SK-N-SH (cell line): Measurements from ENCODE around the gene KIFC3. TPM values are rescaled to one million over a fixed set of nuclear protein-coding genes. Genes with fewer than 3 reads are reported as not detected.

Experiments
- CTCF ChIA-PET: fragments of 300-600, 350-600 bp; formaldehyde crosslinking; extraction: SDS; loops from one replicate; lab custom pipeline; 2021; lab: Yijun Ruan, JAX
- POLR2A ChIA-PET: fragments of 350-600 bp; sonication (Branson Sonifier 250); formaldehyde crosslinking; extraction: SDS; loops from one replicate; lab custom pipeline; 2020; ENCODE audit warnings: antibody characterized with exemption, inconsistent platforms; lab: Yijun Ruan, JAX
- DNase-seq: peaks from one replicate; pipeline ENCODE4 v3.0.0; 2012
- H2AFZ ChIP-seq: fragments of 200-600 bp; sonication (generic); 2 replicates; pipeline ENCODE4 v1.8.1; 2016; ENCODE audit warnings: antibody characterized with exemption, mild to moderate bottlenecking, low read depth
- H3F3A ChIP-seq: fragments of 200-600 bp; sonication (generic); replicated peaks from 2 replicates; pipeline ENCODE3; 2016; ENCODE audit warnings: antibody characterized with exemption, mild to moderate bottlenecking; ENCODE audit not compliant: insufficient read depth
- H3K27ac ChIP-seq, 2 experiments: fragments of 200-500 bp in 1 of 2; fragments of 200-600 bp in 1 of 2; sonication (Bioruptor generic) in 1 of 2; sonication (generic), shearing (Covaris generic) in 1 of 2; 2 replicates each; pipeline versions ENCODE4 v1.5.1 to v1.6.1; 2014 to 2016; ENCODE audit warnings: low read depth in 2 of 2, inconsistent platforms in 1 of 2, low read length in 1 of 2, mild to moderate bottlenecking in 1 of 2, mixed read lengths in 1 of 2
- H3K27me3 ChIP-seq: fragments of 200-600 bp; sonication (generic), shearing (Covaris generic); 2 replicates; pipeline ENCODE4 v1.6.1; 2016; ENCODE audit warnings: mixed run types; ENCODE audit not compliant: insufficient read depth
- H3K36me3 ChIP-seq, 2 experiments: fragments of 200-500 bp in 1 of 2; fragments of 200-600 bp in 1 of 2; sonication (Bioruptor generic) in 1 of 2; sonication (generic) in 1 of 2; replicated peaks in 1 of 2; 2 replicates each; pipeline versions ENCODE3 to v1.5.1; 2014 to 2016; ENCODE audit warnings: low read length in 1 of 2, mild to moderate bottlenecking in 1 of 2; ENCODE audit not compliant: insufficient read depth in 2 of 2, control insufficient read depth in 1 of 2
- H3K4me1 ChIP-seq, 2 experiments: fragments of 200-500 bp in 1 of 2; fragments of 200-600 bp in 1 of 2; sonication (Bioruptor generic) in 1 of 2; sonication (generic), shearing (Covaris generic) in 1 of 2; 2 replicates each; pipeline versions ENCODE4 v1.5.1 to v1.6.1; 2014 to 2016; ENCODE audit warnings: low read depth in 1 of 2, low read length in 1 of 2, mixed run types in 1 of 2; ENCODE audit not compliant: insufficient read depth in 2 of 2, control insufficient read depth in 1 of 2
- H3K4me2 ChIP-seq: fragments of 200-600 bp; sonication (generic), shearing (Covaris generic); 2 replicates; pipeline ENCODE4 v1.6.1; 2017; ENCODE audit warnings: mixed run types
- H3K4me3 ChIP-seq, 2 experiments: fragments of 200-500 bp in 1 of 2; fragments of 200-600 bp in 1 of 2; sonication (Bioruptor generic) in 1 of 2; sonication (generic), shearing (Covaris generic) in 1 of 2; 2 replicates each; pipeline versions ENCODE4 v1.5.1 to v1.8.1; 2014 to 2016; ENCODE audit warnings: low read depth in 2 of 2, inconsistent platforms in 1 of 2, low read length in 1 of 2, mild to moderate bottlenecking in 1 of 2, mixed read lengths in 1 of 2, moderate library complexity in 1 of 2
- H3K79me2 ChIP-seq: fragments of 200-600 bp; sonication (generic); 2 replicates; pipeline ENCODE4 v1.8.1; 2017; ENCODE audit warnings: mild to moderate bottlenecking; ENCODE audit not compliant: insufficient read depth
- H3K9ac ChIP-seq: fragments of 200-600 bp; sonication (generic); 2 replicates; pipeline ENCODE4 v1.6.1; 2017; ENCODE audit warnings: mixed run types
- H3K9me2 ChIP-seq: fragments of 200-600 bp; sonication (generic); 2 replicates; pipeline ENCODE4 v1.6.1; 2017; ENCODE audit warnings: mixed run types
- H3K9me3 ChIP-seq: fragments of 200-600 bp; sonication (generic); 2 replicates; pipeline ENCODE4 v1.6.1; 2017; ENCODE audit warnings: mixed run types, mild to moderate bottlenecking, moderate library complexity
- H4K20me1 ChIP-seq: fragments of 200-600 bp; sonication (generic); 2 replicates; pipeline ENCODE4 v1.6.1; 2017; ENCODE audit warnings: mild to moderate bottlenecking, mixed run types; ENCODE audit not compliant: insufficient read depth
- ELF1 ChIP-seq: IDR thresholded peaks from 2 replicates; pipeline ENCODE4 v1.4.0; 2012
- FOSL2 ChIP-seq: IDR thresholded peaks from 2 replicates; pipeline ENCODE4 v1.4.0; 2012; ENCODE audit warnings: low read depth, mild to moderate bottlenecking, moderate library complexity, borderline replicate concordance
- FOXJ3 ChIP-seq: sonication (generic); formaldehyde crosslinking; IDR thresholded peaks from 2 replicates; pipeline ENCODE4 v1.5.1; 2020; ENCODE audit warnings: mild to moderate bottlenecking, missing genetic modification reagents
- FOXM1 ChIP-seq: IDR thresholded peaks from 2 replicates; pipeline ENCODE4 v1.4.0; 2012; ENCODE audit warnings: low read depth, mild to moderate bottlenecking
- IRF3 ChIP-seq: fragments of 150-350 bp; IDR thresholded peaks from 2 replicates; pipeline ENCODE4 v1.6.1; 2016; ENCODE audit warnings: mild to moderate bottlenecking, low read depth, low read length
- JUND ChIP-seq: IDR thresholded peaks from 2 replicates; pipeline ENCODE4 v1.4.0; 2012
- MEF2A ChIP-seq: IDR thresholded peaks from 2 replicates; pipeline ENCODE4 v1.4.0; 2012; ENCODE audit warnings: low read depth, borderline replicate concordance
- MXI1 ChIP-seq: IDR thresholded peaks from 2 replicates; pipeline ENCODE4 v1.6.1; 2012; ENCODE audit warnings: mild to moderate bottlenecking, low read depth, low read length, improper control_type of control experiment
- NFIC ChIP-seq: IDR thresholded peaks from 2 replicates; pipeline ENCODE4 v1.4.0; 2012; ENCODE audit warnings: borderline replicate concordance
- NRF1 ChIP-seq: IDR thresholded peaks from 2 replicates; pipeline ENCODE4 v1.6.1; 2012; ENCODE audit warnings: low read depth, mild to moderate bottlenecking, low read length
- POLR2AphosphoS5 ChIP-seq: IDR thresholded peaks from 2 replicates; pipeline ENCODE4 v1.6.1; 2012; ENCODE audit warnings: low read depth, low read length
- RAD21 ChIP-seq: IDR thresholded peaks from 2 replicates; pipeline ENCODE4 v1.6.1; 2012; ENCODE audit warnings: mild to moderate bottlenecking, low read length
- RCOR1 ChIP-seq: fragments of 150-350 bp; IDR thresholded peaks from 2 replicates; pipeline ENCODE4 v1.6.1; 2017; ENCODE audit warnings: antibody characterized with exemption, low read length
- REST ChIP-seq: IDR thresholded peaks from 2 replicates; pipeline ENCODE4 v1.6.1; 2012; ENCODE audit warnings: mild to moderate bottlenecking, low read depth, low read length, moderate library complexity
- SIN3A ChIP-seq: IDR thresholded peaks from 2 replicates; pipeline ENCODE4 v1.6.1; 2012; ENCODE audit warnings: low read depth, mild to moderate bottlenecking, low read length, moderate library complexity, borderline replicate concordance
- TAF1 ChIP-seq: IDR thresholded peaks from 2 replicates; pipeline ENCODE4 v1.6.1; 2012; ENCODE audit warnings: low read depth, mild to moderate bottlenecking, low read length, moderate library complexity, borderline replicate concordance
- TCF12 ChIP-seq: IDR thresholded peaks from 2 replicates; pipeline ENCODE4 v1.4.0; 2012
- TEAD4 ChIP-seq: IDR thresholded peaks from 2 replicates; pipeline ENCODE4 v1.4.0; 2012; ENCODE audit warnings: mild to moderate bottlenecking, borderline replicate concordance; ENCODE audit not compliant: insufficient read depth
- ZBTB33 ChIP-seq: IDR thresholded peaks from 2 replicates; pipeline ENCODE4 v1.4.0; 2012; ENCODE audit warnings: low read depth, borderline replicate concordance
- WGBS: methylation state at CpG from one replicate; pipeline ENCODE4 v1.1.6; 2017; ENCODE audit warnings: low lambda C conversion rate; 5-methylcytosine and 5-hydroxymethylcytosine counted together
- polyA plus RNA-seq, 3 experiments: library from polyadenylated mRNA; depleted of rRNA; stranded (reverse); fragments of >200 nt; gene quantifications; 2 replicates each; pipeline ENCODE4 v1.2.3, GENCODE V29; 2012

The KIFC3 gene
- polyA plus RNA-seq, 1 of the 3 experiments (the other 2 are of a cell fraction) = 65.4 TPM

- Histone ChIP-seq H3K4me1 (no peaks in the 10 kb centered on the region; a peak in 1 of 4 replicates), H3K27me3 (no peaks in the 10 kb centered on the region), H2AFZ (no peak overlapping the region), H3K79me2 (no peaks in the 10 kb centered on the region), H3K27ac (no peak overlapping the region), H3K4me2 (no peak overlapping the region), H3K9me2 (no peaks in the 10 kb centered on the region), H3K9ac (no peak overlapping the region), H3K9me3 (no peaks in the 10 kb centered on the region), H3K4me3 (no peak overlapping the region), H3F3A (no peaks in the 10 kb centered on the region), H3K36me3 (peaks cover 3 to 34% of the 10 kb centered on the region in 2 experiments), H4K20me1 (no peaks in the 10 kb centered on the region)
- CTCF ChIA-PET = interaction anchor here (0.8 to 1.4 kb wide), 2 partner anchors 147 to 175 kb away, joined by 3 to 4 read pairs; no protein-coding TSS in a partner anchor
- DNase-seq = no peak
- TF ChIP-seq RAD21 = no peak
- TF ChIP-seq MEF2A = no peak
- TF ChIP-seq REST = no peak
- no peak for TF ChIP-seq FOXJ3 (CRISPR knock-in tag)
- TF ChIP-seq NRF1 = no peak
- no peak for TF ChIP-seq NFIC
- TF ChIP-seq RCOR1 = no peak
- no peak for TF ChIP-seq ELF1
- TF ChIP-seq TEAD4 = no peak
- no peak for TF ChIP-seq JUND
- TF ChIP-seq POLR2AphosphoS5 = no peak
- no peak for TF ChIP-seq ZBTB33
- no peak for TF ChIP-seq FOSL2
- no peak for TF ChIP-seq TCF12
- no peak for TF ChIP-seq IRF3
- no peak for TF ChIP-seq FOXM1
- no peak for TF ChIP-seq TAF1
- no peak for TF ChIP-seq SIN3A
- no peak for TF ChIP-seq MXI1
- WGBS = 92% methylated on average over 15 of the region's 26 CpGs
- POLR2A ChIA-PET = interaction anchor here (1.2 kb wide), 1 partner anchor 10 kb away, joined by 3 read pairs; no protein-coding TSS in a partner anchor
Measured at GRCh38 chr16:57751539-57752202, 50.6 kb downstream of the KIFC3 start.
